Naive B cell (primary cell): ENCODE data around the gene ATAD2B. TPM values are rescaled to one million over a fixed set of nuclear protein-coding genes. Genes with fewer than 3 reads are reported as not detected.
A peak's percentile ranks its signal among the peaks of the same experiment; 100 is the strongest.

Source experiments
- ATAC-seq, 2 donors: fragments of 150-1000 bp; cut with Tn5 transposase; 2 replicates each; pipeline ENCODE4 v1.10.0; 2021; ENCODE audit warnings: low read depth in 2 of 2, mild to moderate bottlenecking in 2 of 2, moderate library complexity in 2 of 2
- DNase-seq: peaks from one replicate; pipeline ENCODE4 v3.0.0; 2022
- H3K27ac Mint-ChIP-seq, 6 donors: one replicate each; pipeline ENCODE4 v1.8.0; 2020 to 2022; ENCODE audit warnings: mild to moderate bottlenecking in 6 of 6, mixed read lengths in 6 of 6, moderate library complexity in 5 of 6, inconsistent platforms in 2 of 6
- H3K27me3 Mint-ChIP-seq, 3 donors: one replicate each; pipeline ENCODE4 v1.8.0; 2021 to 2022; ENCODE audit warnings: mixed read lengths in 3 of 3, mild to moderate bottlenecking in 1 of 3
- H3K36me3 Mint-ChIP-seq, 2 donors: one replicate each; pipeline ENCODE4 v1.8.0; 2020 to 2022; ENCODE audit warnings: mixed read lengths in 2 of 2, inconsistent platforms in 1 of 2, mild to moderate bottlenecking in 1 of 2
- H3K4me1 Mint-ChIP-seq, 3 donors: one replicate each; pipeline ENCODE4 v1.8.0; 2020 to 2022; ENCODE audit warnings: mixed read lengths in 3 of 3, inconsistent platforms in 1 of 3, mild to moderate bottlenecking in 1 of 3, moderate library complexity in 1 of 3
- H3K4me3 Mint-ChIP-seq, 8 donors: one replicate each; pipeline ENCODE4 v1.8.0; 2020 to 2022; ENCODE audit warnings: mild to moderate bottlenecking in 8 of 8, mixed read lengths in 8 of 8, moderate library complexity in 8 of 8, inconsistent platforms in 2 of 8
- H3K9me3 Mint-ChIP-seq, 7 donors: one replicate each; pipeline ENCODE4 v1.8.0; 2020 to 2022; ENCODE audit warnings: mixed read lengths in 7 of 7, mild to moderate bottlenecking in 5 of 7, inconsistent platforms in 2 of 7, moderate library complexity in 1 of 7
- polyA plus RNA-seq, 6 donors: library from polyadenylated mRNA; unstranded; fragments of 300-500 nt; fragmentation: Illumina TruSeq; gene quantifications; one replicate each; pipeline ENCODE4 v1.2.3, GENCODE V29; 2021; ENCODE audit warnings: low read depth in 6 of 6

ATAD2B gene
- polyA plus RNA-seq, 6 donors from 2014 or later: 8.7 to 21.6 (median 15.0) TPM

DNA sequence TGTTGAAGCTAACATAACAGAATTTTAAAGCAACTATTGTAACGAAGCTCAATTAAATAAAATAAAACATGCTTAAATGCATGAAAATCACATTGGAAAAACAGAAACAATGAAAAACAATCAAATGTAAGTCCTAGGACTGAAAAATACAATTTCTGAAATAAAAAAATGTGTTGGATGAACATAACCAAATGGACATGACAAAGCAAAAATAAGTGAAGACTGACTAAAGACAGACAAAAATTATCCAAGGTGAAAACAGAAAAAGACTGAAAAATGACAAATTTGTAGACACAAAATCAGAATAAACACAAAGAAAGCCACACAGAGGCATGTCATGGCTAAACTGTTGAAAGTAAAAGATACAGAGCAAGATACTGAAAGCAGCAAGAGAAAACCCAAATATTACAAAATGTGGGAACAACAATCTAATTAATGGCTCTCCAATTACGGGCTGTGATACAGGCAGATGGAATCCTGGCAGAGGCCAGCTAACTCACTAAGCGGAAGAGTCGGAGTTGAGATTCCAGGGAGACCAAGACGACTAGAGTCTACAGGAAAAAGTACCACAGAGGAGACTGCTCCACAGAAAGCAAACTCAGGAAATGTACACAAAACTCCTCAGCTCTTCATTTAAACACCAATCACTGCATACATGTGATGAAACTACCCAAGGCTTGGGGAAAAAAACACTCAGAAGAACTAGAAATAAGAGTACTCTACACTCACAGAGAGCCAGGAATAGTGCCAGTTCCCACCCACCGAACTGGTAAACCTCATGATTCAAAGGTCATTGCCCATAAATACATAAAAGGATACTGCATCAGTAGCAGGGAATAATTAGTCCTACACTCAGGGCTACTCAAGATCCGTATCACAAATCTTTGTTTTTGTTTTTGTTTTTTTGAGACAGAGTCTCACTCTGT lies 83.6 kb downstream of the ATAD2B start:
- Mint-ChIP-seq H3K4me1 (peaks cover 0 to 9% (median 5%) of the 10 kb centered on the region in 3 donors), H3K9me3 (peaks cover 0 to 5% (median 0%) of the 10 kb centered on the region in 7 donors), H3K36me3 (peaks cover 0 to 15% of the 10 kb centered on the region in 2 donors), H3K27ac (no peak overlapping the region), H3K27me3 (no peaks in the 10 kb centered on the region), H3K4me3 (no peak overlapping the region)
- no peak for ATAC-seq
- DNase-seq: no peak

- Mint-ChIP-seq H3K4me3 (no peak overlapping the region), H3K27ac (peak overlapping the region in 2 of 6 donors; percentile 29), H3K36me3 (peaks cover 0 to 17% of the 10 kb centered on the region in 2 donors), H3K9me3 (peaks cover 0 to 5% (median 0%) of the 10 kb centered on the region in 7 donors), H3K4me1 (peaks cover 0 to 9% (median 5%) of the 10 kb centered on the region in 3 donors), H3K27me3 (no peaks in the 10 kb centered on the region)
- DNase-seq (no peak), ATAC-seq (no peak)
These were observed 86.9 kb downstream of the ATAD2B start for GRCh38 chr2:23839919-23840578.

DNA sequence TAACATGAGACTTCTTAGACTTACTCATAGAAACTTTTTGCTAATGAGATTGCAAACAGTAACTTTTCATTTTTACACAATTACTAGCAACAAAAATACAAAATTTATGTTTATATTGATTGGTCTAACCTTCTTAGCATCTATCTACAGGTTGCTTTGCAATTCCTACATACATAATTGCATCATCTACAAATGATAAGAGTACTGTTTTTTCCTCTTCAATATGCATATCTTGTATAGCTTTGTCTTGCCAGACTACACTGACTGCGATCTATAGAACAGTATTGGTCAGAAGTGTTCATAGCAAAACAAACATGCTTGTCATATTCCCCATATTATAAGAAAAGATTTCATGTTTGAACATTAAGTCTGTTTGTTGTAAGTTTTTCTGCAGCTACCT lies 87.9 kb downstream of the ATAD2B start:
- H3K27ac Mint-ChIP-seq: no peak overlapping the region
- no peak for DNase-seq

GRCh38 chr2:23838581-23838980 lies 88.3 kb downstream of the ATAD2B start:
- ATAC-seq (no peak), DNase-seq (no peak)
- H3K27me3 Mint-ChIP-seq: no peaks in the 10 kb centered on the region
- no peak overlapping the region for H3K27ac Mint-ChIP-seq
- peaks cover 0 to 5% (median 0%) of the 10 kb centered on the region in 7 donors for H3K9me3 Mint-ChIP-seq
- H3K4me1 Mint-ChIP-seq: peaks cover 0 to 5% (median 5%) of the 10 kb centered on the region in 3 donors
- no peak overlapping the region for H3K4me3 Mint-ChIP-seq
- H3K36me3 Mint-ChIP-seq: peaks cover 0 to 10% of the 10 kb centered on the region in 2 donors

More for the DNA sequence above, 87.9 kb downstream of the ATAD2B start:
- H3K9me3 Mint-ChIP-seq: peaks cover 0 to 5% (median 0%) of the 10 kb centered on the region in 7 donors
- H3K4me1 Mint-ChIP-seq: peaks cover 0 to 5% (median 5%) of the 10 kb centered on the region in 3 donors
- no peaks in the 10 kb centered on the region for H3K27me3 Mint-ChIP-seq
- peaks cover 0 to 10% of the 10 kb centered on the region in 2 donors for H3K36me3 Mint-ChIP-seq
- no peak for ATAC-seq
- no peak overlapping the region for H3K4me3 Mint-ChIP-seq

GRCh38 chr2:23837871-23838270 lies 89.1 kb downstream of the ATAD2B start:
- no peak overlapping the region for H3K4me3 Mint-ChIP-seq
- DNase-seq (no peak), ATAC-seq (no peak)
- peaks cover 0 to 5% (median 0%) of the 10 kb centered on the region in 3 donors for H3K4me1 Mint-ChIP-seq
- no peaks in the 10 kb centered on the region for H3K27me3 Mint-ChIP-seq
- peaks cover 0 to 5% (median 0%) of the 10 kb centered on the region in 7 donors for H3K9me3 Mint-ChIP-seq
- H3K36me3 Mint-ChIP-seq: peaks cover 0 to 10% of the 10 kb centered on the region in 2 donors
- no peak overlapping the region for H3K27ac Mint-ChIP-seq

- no peak for DNase-seq
- H3K9me3 Mint-ChIP-seq: peaks cover 0 to 5% (median 0%) of the 10 kb centered on the region in 7 donors
- H3K36me3 Mint-ChIP-seq: peaks cover 0 to 6% of the 10 kb centered on the region in 2 donors
- no peak for ATAC-seq
- H3K4me3 Mint-ChIP-seq: no peak overlapping the region
- peak overlapping the region in 1 of 6 donors; percentile 76 for H3K27ac Mint-ChIP-seq
- no peaks in the 10 kb centered on the region for H3K4me1 Mint-ChIP-seq
- no peaks in the 10 kb centered on the region for H3K27me3 Mint-ChIP-seq
These were observed 89.9 kb downstream of the ATAD2B start for GRCh38 chr2:23836971-23837565.

DNA sequence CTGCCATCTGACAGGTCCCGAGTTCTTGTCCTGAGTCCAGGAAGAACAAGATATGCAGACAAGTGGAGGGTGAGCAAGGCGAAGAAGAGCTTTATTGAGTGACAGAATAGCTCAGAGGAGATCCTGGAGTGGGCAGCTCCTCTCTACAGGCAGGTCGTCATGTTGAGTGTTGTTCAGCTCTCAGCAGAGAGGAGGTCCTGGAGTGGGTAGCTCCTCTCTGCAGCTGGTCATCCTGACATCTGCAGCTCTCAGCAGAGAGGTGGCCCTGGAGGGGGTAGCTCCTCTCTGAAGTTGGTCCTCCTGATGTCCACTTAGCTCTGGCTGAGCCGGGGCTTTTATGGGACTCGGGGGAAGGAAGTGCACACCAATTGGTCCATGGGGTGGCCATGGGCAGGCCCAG lies 90.4 kb downstream of the ATAD2B start:
- peaks cover 0 to 5% (median 0%) of the 10 kb centered on the region in 7 donors for H3K9me3 Mint-ChIP-seq
- peak overlapping the region in 1 of 6 donors; percentile 15 for H3K27ac Mint-ChIP-seq
- ATAC-seq (no peak), DNase-seq (no peak)
- no peaks in the 10 kb centered on the region for H3K27me3 Mint-ChIP-seq
- H3K4me3 Mint-ChIP-seq: no peak overlapping the region
- peaks cover 0 to 5% of the 10 kb centered on the region in 2 donors for H3K36me3 Mint-ChIP-seq
- H3K4me1 Mint-ChIP-seq: peaks cover 0 to 5% (median 0%) of the 10 kb centered on the region in 3 donors

GRCh38 chr2:23835988-23836387 lies 90.9 kb downstream of the ATAD2B start:
- Mint-ChIP-seq H3K27ac (peak overlapping the region in 1 of 6 donors; percentile 15), H3K36me3 (peaks cover 0 to 5% of the 10 kb centered on the region in 2 donors), H3K9me3 (peaks cover 0 to 5% (median 0%) of the 10 kb centered on the region in 7 donors), H3K4me3 (no peak overlapping the region), H3K4me1 (peaks cover 0 to 7% (median 0%) of the 10 kb centered on the region in 3 donors), H3K27me3 (no peaks in the 10 kb centered on the region)
- ATAC-seq (no peak), DNase-seq (no peak)

- H3K4me1 Mint-ChIP-seq: peaks cover 0 to 7% (median 0%) of the 10 kb centered on the region in 3 donors
- no peak for ATAC-seq
These were observed 91.5 kb downstream of the ATAD2B start for GRCh38 chr2:23835423-23835822.

DNA sequence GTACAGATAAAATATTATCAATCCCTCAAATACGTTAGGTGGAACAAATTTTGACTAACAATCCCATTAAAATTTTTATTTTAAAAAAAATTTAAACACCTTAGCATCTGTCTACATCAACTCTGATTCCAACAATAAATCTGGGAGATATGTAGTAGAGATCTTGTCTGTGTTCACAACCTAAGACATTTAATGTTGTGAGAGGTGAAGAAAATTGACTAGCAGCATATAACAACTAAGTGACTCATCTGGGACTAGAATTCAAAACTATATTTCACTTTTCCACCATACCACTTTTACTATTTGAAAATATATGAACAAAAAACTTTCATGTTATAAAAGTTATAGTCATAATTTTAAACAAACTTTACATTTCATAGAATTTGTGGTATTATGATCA lies 97.9 kb downstream of the ATAD2B start:
- Mint-ChIP-seq H3K27me3 (no peaks in the 10 kb centered on the region), H3K4me1 (peaks cover 3 to 7% (median 5%) of the 10 kb centered on the region in 3 donors), H3K9me3 (no peaks in the 10 kb centered on the region), H3K27ac (no peak overlapping the region), H3K4me3 (no peak overlapping the region), H3K36me3 (no peaks in the 10 kb centered on the region)
- no peak for DNase-seq
- ATAC-seq: no peak

More at GRCh38 chr2:23835423-23835822, 91.5 kb downstream of the ATAD2B start:
- Mint-ChIP-seq H3K27ac (no peak overlapping the region), H3K4me3 (no peak overlapping the region), H3K36me3 (peaks cover 0 to 5% of the 10 kb centered on the region in 2 donors), H3K27me3 (no peaks in the 10 kb centered on the region), H3K9me3 (peaks cover 0 to 5% (median 0%) of the 10 kb centered on the region in 7 donors)
- no peak for DNase-seq

DNA sequence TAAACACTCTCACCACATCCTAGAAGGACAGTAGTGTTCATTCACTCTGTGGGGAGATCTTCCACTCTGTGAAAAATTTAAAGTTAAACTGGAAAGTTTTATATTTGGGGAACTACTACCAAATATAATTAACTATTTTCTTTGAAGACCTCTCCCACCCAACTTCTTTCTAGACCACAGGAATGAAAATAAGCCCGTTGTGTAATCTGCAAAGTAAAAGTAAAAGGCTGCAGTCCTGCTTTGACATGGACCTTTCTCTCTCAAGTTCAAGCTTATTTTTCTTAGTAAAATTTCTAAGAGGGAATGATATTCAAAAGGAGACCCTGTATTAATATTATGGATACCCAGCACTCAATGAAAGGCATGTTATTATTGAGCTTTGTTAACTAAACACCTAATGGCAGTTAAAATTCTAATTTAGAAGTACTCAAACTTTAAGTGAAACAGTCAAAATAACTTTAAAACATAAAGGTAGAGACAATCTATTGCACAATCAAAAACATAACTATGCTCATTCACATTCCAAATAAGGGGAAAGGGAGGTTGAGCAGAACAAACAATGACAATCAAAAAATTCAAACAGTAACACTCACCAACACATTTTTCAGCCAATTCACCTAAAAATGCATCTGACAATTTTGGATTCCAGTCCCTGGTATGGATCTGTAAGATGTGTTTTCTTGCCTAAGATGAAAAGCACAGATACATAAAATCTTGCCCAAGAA lies 98.5 kb downstream of the ATAD2B start:
- Mint-ChIP-seq H3K4me1 (peaks cover 3 to 7% (median 5%) of the 10 kb centered on the region in 3 donors), H3K4me3 (no peak overlapping the region), H3K27me3 (no peaks in the 10 kb centered on the region), H3K36me3 (no peaks in the 10 kb centered on the region), H3K9me3 (no peaks in the 10 kb centered on the region), H3K27ac (peak overlapping the region in 1 of 6 donors; percentile 26)
- DNase-seq: no peak
- no peak for ATAC-seq

GRCh38 chr2:23827287-23827686 lies 99.6 kb downstream of the ATAD2B start:
- no peaks in the 10 kb centered on the region for H3K36me3 Mint-ChIP-seq
- no peak for DNase-seq
- H3K27me3 Mint-ChIP-seq: no peaks in the 10 kb centered on the region
- no peak overlapping the region for H3K4me3 Mint-ChIP-seq
- H3K9me3 Mint-ChIP-seq: no peaks in the 10 kb centered on the region
- peak overlapping the region in 5 of 6 donors; percentile 1 to 44 (median 26) for H3K27ac Mint-ChIP-seq
- H3K4me1 Mint-ChIP-seq: peaks cover 3 to 7% (median 5%) of the 10 kb centered on the region in 3 donors
- no peak for ATAC-seq
